ENCODE data around the gene FHAD1. TPM values are rescaled to one million over a fixed set of nuclear protein-coding genes. Genes with fewer than 3 reads are reported as not detected.

The FHAD1 gene
- 0.41 TPM for total RNA-seq

DNA sequence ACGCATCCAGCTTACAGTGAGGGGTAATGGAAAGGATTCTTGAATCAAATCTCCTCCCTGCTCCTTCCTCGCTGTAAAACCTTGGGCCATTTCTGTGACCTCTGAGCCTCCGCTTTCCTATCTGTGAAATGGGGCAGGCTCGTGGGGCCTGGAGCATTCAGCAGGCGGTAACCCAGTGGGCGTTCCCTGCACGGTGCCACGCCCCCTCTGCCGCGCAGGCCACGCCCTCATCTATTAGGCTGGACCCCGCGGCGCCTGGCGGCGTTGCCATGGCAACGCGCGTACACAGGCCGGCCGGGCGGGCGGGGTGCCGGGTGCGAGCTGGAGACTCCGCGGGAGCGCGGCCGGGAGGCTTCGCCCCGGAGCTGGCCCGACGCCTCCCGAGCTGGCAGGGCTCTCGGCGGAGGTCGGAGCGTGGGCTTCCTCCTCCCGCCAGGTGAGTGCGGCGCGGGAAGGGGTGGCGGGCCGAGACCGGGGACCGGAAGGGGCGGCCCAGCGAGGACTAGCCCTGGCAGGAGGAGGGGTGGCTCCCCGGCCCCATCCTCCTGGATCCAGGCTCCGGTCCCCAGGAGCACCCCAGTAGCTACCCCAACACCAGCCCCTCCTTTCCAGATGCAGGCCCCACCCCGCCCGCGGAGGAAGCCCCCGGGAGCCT is at the start of gene FHAD1:
FHAD1 (plus strand) TSS at position 264 of the 655 bp plus-strand sequence. CDS start 4,562 bp downstream, outside the sequence.
- FAIRE-seq, result no peak
- DNase-seq (ENCODE audit: low spot score in 2 of 2), result peak; percentile 48 to 79

DNA sequence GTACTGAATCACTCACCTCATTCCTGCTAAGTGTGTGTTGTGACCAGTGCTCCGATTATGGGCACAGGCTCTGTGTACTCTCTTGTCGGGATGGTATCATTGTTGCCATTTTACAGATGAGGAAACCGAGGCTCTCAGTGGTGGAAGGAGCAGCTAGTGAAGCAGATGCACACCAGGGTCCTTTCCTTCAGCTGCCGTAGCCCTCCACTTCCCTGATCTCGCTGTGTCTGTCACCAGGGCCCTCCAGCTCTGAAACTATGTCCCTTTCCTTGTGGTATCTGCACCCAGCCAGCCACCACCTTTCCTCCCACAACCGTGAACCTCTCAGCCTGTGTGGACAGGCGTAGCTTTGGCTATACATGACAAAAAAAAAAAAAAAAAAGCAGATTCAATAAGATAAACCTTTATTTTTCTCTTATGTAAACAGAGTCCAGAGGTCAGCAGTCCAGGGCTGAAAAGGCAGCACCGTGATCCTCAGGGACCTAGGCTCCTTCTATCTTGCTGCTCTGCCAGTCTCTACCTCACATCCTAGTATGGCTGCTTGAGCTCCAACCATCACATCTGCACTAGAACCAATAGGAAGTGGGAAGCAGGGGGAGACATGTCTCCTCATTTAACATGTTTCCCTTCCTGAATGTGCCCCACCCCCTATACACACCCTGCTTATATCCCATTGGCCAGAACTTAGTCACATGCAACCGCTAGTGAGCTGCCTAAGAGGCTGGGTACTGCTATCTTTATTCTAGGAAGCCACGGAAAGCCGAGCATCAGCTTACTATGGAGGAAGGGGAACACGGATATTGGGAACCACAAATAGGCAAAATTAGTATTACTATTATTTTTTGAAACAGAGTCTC is 49.2 kb upstream of the FHAD1 start:
- FAIRE-seq, result no peak
- no peak for DNase-seq (ENCODE audit: low spot score in 2 of 2)

DNA sequence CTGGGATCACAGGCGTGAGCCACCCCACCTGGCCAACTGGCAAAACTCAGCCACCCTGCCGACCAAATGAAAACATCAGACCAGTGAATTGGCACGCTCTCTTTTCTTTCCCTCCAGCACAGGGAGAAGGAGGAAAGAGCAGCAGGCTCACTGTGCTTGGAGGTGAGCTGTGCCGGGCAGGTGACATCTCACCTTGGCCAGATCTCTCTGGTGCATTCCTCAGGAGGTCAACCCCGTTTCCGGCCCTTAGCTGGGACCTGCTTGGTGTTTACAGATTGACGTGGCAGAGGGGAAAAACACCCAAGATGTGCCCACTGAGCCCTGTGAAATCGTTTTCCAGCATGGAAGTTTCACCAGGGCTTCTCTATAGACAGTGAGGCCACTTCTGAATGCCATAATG is 48.3 kb upstream of the FHAD1 start:
- DNase-seq (ENCODE audit: low spot score in 2 of 2) (no peak), FAIRE-seq (no peak)

DNA sequence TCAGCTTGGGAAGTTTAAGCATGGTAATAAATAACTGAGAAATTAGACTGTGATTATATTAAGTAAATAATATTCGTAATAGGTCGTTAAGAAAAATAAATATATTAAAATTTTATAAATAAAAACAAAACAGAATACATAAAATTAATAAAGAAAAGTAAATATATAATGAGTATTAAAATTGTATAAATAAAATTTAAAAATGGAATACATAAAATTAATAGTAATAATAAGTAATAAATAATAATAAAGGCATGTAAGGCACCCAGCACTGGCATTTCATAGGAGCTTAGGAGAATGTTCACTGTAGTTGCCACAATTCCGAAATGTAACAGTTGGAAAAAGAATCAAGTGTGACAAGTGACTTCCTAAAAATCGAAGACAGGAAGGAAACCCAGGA is 45.8 kb upstream of the FHAD1 start:
- FAIRE-seq (peak; percentile 96), DNase-seq (ENCODE audit: low spot score in 2 of 2) (no peak)

DNA sequence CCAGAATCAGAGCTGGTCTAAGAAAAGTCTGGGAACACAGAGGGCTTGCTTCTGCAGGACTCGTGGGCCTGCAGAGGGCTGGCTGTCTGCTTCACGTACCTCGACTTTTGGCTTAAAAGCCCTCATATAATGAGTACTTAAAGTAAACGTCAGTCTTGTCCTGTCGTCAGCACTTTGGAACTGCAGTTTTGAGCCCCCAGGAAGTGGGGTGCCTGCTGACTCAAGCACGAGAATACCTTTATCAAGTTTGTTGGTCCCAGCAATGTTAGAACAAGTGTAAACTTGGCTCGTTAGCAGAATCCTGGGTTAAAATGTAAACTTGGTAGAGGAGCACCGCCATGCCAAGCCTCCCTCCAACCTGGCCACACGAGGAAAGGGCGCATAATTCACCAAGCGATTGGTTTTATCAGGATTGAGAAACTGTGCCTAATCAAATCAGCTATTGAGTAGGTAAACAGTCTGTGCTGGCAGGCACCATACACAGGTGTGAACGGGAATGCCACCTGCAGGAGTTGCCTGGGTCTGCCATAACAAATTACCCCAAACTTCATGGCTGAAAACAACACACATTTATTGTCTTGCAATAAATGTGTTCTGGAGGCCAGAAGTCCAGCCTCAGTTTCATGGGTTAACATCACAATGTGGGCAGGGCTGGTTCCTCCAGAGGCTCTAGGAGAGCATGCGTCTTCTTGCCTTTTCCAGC is 45.0 kb upstream of the FHAD1 start:
- DNase-seq (ENCODE audit: low spot score in 2 of 2) (no peak), FAIRE-seq (no peak)

DNA sequence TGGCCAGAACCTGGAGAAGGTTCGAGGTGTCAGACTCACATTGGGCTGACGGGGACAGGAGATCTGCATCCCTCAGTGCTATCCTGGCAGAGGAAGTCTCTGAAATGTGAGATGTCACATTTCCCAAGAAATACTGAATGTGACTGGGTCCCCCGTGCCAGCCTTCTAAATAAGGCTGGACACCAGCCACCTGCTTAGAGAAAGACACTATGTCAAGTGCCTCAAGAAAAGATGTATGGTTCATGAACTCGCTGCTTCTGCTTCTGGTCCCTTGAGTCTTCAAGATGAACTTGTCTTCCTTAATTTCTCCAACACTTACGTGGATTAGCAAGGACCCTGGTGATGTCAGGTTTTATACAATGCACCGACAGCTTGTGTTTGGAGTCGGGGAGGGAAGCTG is 42.1 kb upstream of the FHAD1 start:
- DNase-seq (ENCODE audit: low spot score in 2 of 2) (no peak), FAIRE-seq (no peak)

DNA sequence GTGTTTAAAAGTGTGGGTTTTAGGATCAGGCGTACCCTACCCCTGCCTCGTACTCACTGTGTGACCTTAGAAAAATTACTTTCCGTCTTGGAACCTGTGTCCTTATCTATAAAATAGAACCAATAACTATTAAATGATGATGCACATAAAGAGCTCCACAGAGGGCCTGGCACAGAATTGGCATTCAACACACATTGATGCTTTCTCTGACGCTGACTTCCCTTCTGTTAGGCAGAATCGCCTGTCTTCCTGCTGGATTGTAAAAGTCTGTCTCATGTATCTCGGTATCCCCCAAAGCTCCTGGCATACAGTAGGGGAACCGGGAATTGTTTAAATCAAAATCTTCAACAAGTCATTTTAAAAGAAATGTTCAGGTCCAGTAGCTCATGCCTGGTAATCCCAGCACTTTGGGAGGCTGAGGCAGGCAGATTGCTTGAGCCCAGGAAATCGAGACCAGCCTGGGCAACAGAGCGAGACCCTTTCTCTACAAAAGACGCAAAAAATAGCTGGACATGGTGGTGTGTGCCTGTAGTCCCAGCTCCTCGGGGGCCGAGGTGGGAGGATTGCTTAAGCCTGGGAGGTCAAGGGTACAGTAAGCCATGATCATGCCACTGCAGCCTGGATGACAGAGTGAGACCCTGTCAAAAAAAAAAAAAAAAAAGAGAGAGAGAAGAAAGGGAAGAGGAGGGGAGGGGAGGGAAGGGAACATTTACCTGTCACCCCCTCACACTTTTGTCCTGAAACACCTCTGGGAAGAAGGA is 41.3 kb upstream of the FHAD1 start:
- FAIRE-seq (no peak), DNase-seq (ENCODE audit: low spot score in 2 of 2) (no peak)

DNA sequence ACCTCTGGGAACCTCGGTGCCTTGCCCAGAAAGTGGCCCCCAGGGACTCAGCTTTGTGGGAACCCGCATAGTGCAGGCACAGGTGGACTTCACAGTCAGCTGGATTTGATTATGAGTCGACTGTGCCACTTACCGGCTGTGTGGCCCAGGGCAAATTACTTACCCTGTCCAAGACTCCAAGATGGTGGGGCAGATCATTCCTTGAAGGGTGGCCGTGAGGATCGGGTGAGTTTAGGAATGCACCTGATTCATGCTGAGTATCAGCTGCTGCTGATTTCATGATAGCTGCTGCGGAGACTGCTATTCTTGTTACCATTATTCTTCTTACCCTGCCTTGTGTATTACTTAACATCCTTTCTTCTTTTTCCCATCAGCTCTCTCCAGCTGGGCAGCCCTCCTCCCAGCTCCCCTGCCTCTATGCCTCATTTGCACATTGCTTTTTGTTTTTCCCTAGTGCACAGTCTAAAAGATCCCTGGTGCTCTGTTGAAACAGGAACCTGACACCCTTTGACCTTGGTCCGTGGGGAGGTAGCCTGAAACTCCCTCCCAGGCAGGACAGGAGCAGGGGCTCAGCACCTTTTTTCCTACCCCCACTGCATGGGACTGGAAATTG is 40.5 kb upstream of the FHAD1 start:
- no peak for DNase-seq (ENCODE audit: low spot score in 2 of 2)

DNA sequence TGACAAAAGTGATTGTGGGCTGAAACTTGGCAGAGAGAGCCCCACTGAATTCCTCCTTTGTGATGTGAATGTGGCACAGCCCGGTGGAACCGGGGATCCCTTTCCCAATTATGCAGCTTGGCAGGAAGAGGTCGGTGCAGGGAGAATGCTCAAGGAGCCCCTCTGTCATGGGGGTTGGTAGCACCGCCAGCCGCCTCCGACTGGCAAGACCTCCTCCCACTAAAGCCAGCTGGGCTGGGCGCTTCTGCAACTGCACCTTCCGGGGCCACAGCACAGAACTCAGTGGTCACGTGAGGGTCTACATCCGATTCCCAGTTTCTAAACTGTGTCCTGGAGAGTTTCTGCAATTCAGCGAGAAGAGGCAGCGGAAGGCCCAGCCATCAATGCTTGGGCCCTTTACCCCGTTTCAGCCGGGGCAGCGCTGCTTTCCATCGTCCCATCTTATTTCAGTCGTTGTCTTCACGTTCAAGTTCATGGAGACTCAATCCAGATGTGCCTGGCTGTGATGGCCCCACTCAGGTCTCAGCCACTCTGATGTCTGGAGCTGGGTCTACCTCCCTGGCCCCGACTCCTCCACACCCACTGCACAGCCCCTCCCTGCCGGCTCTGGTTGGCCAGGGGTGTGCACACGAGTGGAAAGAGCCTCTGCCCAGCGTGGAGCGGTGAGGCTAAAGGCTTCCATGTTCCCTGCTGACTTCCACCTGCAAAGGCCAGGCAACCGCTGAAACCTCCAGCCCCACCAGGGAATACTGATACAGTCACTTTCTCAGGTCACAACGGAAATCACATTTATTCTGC is 39.8 kb upstream of the FHAD1 start:
- DNase-seq (ENCODE audit: low spot score in 2 of 2) (no peak), FAIRE-seq (no peak)

More for the DNA sequence above, 40.5 kb upstream of the FHAD1 start:
- no peak for FAIRE-seq

DNA sequence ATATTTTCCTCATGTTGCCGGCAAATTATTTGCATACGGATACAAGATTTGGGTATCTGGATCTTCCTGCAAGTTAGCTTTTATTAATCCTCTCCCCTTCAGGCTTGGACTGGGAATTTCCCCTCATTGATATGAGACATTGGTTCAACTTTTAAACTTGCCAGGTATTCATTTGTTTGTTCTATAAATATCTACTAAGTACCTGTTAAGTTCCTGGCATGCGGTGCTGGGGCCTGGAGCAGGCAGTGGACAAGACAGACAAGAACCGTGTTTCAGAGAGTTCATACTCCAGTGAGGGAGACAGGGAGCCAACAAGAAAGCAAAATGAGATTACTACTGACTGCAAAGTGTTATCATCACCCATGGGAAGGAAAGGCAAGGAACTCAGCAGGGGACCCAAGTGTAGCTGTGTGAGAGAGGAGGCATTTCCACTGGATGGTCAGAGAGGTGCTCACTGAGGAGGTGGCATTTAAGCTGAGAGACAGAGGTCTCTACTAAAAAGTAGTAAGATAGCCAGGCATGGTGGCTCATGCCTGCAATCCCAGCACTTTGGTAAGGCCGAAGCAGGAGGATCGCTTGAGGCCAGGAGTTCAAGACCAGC is 39.1 kb upstream of the FHAD1 start:
- FAIRE-seq (no peak), DNase-seq (ENCODE audit: low spot score in 2 of 2) (no peak)

DNA sequence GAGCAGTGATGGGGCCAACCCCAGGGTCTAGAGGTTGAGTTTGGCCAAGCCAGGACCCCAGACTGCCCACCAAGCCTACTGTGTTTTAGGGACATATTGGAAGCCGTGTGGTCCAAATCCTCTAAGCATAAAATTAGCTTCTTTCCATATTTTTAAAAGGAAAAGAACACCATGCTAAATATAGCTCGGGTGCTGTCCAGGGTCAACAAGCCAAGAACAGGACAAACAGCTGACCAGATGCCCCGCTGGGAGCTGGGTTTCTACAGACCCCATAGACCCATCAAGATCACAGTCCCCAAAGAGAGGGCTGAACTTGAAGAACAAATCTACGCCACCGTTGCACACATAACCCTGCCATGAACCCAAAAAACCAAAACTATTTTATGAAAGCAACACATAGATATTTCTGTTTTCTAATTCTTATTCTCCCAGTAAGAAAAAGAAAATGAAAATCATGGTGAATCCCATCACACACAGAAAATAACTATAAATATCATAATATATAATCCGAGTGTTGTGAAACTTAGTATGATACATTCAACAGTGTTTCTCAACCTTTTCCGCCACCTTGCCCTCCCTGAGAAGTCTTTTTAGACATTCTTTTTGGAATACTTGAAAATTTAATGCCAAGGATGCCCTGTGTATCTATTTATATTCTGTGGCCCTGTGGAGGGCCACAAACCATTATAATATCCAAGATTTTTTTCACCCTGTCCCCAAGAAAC is 36.2 kb upstream of the FHAD1 start:
- FAIRE-seq, result no peak
- DNase-seq (ENCODE audit: low spot score in 2 of 2), result no peak

DNA sequence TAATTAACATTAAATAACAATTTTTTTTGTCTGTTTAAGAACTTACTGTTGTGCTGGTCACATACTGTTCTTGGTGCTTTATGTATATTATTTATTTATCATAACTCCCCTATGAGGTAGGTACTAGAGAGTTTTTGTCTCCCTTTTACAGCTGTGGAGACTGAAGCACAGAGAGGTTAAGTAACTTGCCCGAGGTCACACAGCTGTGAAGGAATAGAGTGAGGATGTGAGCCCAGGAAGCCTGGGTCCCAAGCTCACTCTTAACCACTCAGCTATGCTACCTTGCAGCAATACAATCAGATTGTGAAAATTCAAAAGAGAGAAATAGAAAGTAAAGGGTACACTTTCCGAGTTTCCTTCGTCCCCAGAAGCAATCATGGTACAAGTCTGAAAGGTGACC is 35.6 kb upstream of the FHAD1 start:
- DNase-seq (ENCODE audit: low spot score in 2 of 2), result no peak
- no peak for FAIRE-seq

DNA sequence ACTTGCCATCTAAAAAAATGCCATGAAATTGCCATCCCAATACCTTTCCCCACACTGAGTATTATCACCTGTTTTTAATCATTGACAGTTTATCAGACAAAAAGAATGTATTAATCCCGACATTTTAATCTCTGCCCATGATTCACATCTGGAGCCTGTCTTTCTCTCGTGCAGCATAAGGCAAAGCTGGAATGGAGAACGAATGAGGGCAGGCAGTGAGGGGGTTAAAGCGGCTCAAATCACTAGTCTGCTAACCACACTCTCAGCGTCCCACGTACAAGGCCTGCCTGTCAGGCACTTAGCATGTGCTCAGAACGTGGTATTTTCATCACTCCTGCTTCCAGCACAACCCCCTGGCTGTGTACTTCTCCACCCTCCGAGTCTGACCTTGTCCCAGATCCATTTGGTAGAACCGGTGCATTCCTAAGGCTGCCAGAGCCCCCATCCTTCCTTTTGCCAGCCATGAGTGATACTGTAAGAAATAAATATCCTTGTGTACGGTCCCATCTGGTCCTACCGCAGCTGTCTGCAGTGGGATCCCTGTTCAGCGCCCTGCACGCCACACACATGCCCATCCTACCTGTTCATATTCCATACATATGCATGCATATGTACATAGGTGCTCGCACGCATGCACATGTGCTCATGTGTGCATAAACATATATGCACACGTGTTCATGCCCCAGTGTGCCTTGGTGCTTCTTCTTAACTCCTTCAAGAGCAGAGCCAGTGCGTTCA is 34.6 kb upstream of the FHAD1 start:
- DNase-seq (ENCODE audit: low spot score in 2 of 2), result no peak
- FAIRE-seq, result no peak

DNA sequence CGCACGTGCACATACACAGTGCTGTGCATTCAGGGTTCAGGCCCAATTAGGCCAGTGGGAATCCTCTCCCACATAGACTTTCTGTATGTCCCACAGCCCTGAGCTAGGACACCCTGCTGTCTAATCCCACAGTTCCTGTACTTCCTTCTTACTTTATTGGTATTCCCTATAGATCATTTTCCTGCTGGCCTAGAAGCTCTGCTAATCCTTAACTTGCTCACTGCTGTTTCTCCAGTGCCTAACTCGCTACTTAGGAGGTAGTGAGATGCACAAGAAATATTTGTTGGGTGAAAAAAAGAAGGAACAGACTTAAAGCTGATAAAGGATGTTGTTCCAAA is 34.1 kb upstream of the FHAD1 start:
- no peak for DNase-seq (ENCODE audit: low spot score in 2 of 2)
- no peak for FAIRE-seq

DNA sequence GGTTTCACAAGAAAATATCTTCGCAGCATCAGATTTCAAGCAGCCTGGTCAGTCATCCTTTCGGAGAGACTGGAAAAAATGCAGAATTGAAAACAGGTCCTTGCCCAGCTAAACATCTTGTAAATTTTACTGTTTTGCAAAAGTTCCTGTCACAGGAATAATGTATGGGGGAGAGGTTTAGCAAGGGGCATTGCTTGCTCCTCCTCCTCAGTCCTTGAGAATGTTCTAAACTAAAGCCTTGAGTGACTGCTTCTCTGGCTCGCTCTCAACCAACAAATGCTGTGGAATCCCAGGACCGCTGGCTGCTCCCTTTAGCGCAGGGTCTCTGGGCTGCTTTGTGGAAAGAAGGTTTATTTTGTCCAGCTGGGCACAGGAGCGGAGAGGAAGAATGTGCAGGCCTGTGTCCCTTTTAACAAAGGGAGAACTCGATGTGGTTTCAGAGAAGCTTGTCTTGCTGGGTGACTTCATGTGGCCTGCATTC is 33.6 kb upstream of the FHAD1 start:
- no peak for FAIRE-seq
- DNase-seq (ENCODE audit: low spot score in 2 of 2), result no peak

DNA sequence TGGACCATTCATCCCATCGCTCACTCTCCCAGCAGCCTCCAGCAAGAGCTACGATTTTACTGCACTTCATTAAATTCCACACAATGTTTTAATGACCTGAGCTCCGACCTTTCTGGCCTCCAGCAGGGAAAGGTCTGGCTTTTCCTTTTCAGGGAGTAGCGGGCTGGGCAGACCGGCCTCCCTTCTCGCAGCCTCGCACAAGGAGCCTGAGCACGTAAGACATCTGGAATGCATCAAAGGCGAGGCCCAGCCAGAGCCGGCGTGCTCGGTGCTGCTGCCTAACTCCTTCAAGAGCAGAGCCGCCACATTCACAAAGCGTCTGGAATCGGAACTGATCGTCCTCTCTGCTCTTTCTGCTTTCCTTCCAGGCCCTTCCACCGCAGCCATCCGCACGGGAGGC is 32.5 kb upstream of the FHAD1 start:
- FAIRE-seq (no peak), DNase-seq (ENCODE audit: low spot score in 2 of 2) (no peak)

DNA sequence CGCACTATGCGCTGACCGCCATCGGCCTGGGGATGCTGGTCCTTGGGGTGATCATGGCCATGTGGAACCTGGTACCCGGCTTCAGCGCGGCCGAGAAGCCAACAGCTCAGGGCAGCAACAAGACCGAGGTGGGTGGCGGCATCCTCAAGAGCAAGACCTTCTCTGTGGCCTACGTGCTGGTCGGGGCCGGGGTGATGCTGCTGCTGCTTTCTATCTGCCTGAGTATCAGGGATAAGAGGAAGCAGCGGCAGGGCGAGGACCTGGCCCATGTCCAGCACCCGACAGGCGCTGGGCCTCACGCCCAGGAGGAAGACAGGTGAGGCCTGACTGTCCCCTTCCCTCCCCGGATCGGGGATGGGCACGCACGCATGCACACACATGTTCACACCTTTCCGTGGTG is 31.9 kb upstream of the FHAD1 start:
- FAIRE-seq, result no peak
- no peak for DNase-seq (ENCODE audit: low spot score in 2 of 2)

DNA sequence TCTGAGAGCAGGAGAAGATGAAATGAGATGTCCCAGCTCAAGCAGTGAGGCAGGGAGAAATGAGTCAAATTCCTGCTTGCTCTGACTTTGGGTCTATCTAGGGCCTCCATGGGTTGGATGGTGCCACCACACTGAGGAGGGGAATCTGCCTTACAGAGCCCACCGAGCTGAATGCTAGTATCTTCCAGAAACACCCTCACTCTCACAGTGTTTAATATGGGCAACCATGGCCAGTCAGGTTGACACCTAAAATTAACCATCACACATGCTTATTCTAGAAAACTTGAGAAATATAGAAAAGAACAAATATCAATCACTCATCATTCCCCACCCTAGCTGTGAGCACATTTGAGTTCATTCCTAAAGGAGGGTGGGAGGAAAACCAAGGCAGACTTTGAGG is 29.4 kb upstream of the FHAD1 start:
- no peak for DNase-seq (ENCODE audit: low spot score in 2 of 2)

More for the DNA sequence above, 29.4 kb upstream of the FHAD1 start:
- no peak for FAIRE-seq

All from frontal cortex (tissue), 4 donors.